Parathyroid adenoma (tissue), 2 donors: Measurements from ENCODE around the gene CEP120.
A peak's percentile ranks its signal among the peaks of the same experiment; 100 is the strongest.
"Not testable (repeated sequence)": the region's sequence is repeated elsewhere in the genome, so short reads cannot be mapped to it uniquely, and the experiment has no call there.

Experiments used
- H2AFZ ChIP-seq: fragments of 300-600 bp; sonication (generic); one replicate; pipeline ENCODE4 v1.7.0; 2017; ENCODE audit warnings: antibody characterized with exemption, mild to moderate bottlenecking
- H3K27ac ChIP-seq: fragments of 300-600 bp; sonication (generic); one replicate; pipeline ENCODE4 v1.7.0; 2017
- H3K27me3 ChIP-seq: fragments of 300-600 bp; sonication (generic); one replicate; pipeline ENCODE4 v1.7.0; 2017; ENCODE audit warnings: low read length; ENCODE audit not compliant: control insufficient read depth, insufficient read depth
- H3K36me3 ChIP-seq: fragments of 300-600 bp; sonication (generic); one replicate; pipeline ENCODE4 v1.7.0; 2017; ENCODE audit warnings: low read length; ENCODE audit not compliant: control insufficient read depth, insufficient read depth
- H3K4me1 ChIP-seq: fragments of 300-600 bp; sonication (generic); one replicate; pipeline ENCODE4 v1.7.0; 2017; ENCODE audit warnings: control low read depth
- H3K4me2 ChIP-seq: fragments of 300-600 bp; sonication (generic); one replicate; pipeline ENCODE4 v1.7.0; 2017; ENCODE audit warnings: low read length
- H3K4me3 ChIP-seq: fragments of 300-600 bp; sonication (generic); one replicate; pipeline ENCODE4 v1.7.0; 2017; ENCODE audit warnings: low read depth, low read length
- H3K79me2 ChIP-seq: fragments of 300-600 bp; sonication (generic); one replicate; pipeline ENCODE4 v1.7.0; 2017; ENCODE audit warnings: control low read depth
- H3K9ac ChIP-seq: fragments of 300-600 bp; sonication (generic); one replicate; pipeline ENCODE4 v1.7.0; 2017; ENCODE audit warnings: mild to moderate bottlenecking
- H3K9me3 ChIP-seq: fragments of 300-600 bp; sonication (generic); one replicate; pipeline ENCODE4 v1.7.0; 2017; ENCODE audit warnings: low read length; ENCODE audit not compliant: control insufficient read depth
- TF ChIP-seq, protein P1 (sequence below): fragments of 300-600 bp; sonication (generic); IDR thresholded peaks from one replicate; pipeline ENCODE4 v1.7.0; 2017; ENCODE audit warnings: antibody characterized with exemption, mild to moderate bottlenecking
- donor health status: primary hyperparathyroidism.

Gene CEP120

DNA sequence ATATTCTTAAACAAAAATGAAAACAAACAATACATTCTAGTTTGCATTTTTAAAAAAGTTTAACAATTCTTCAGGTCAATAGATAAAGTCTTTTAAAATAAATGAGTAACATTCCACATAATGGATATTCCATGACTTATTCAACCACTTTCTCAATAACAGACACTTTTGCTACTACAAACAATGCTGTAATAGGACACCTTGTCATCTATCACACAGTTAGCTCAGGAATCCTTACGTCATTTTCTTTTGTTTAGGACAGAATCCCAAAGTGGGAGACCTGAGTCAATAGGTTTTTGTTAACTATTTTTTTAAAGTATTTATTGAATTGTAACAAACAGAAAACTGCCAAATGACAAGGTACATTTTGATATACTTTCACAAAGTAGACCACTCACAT is 72.5 kb downstream of the CEP120 start:
- Histone ChIP-seq H3K27ac (no peak overlapping the region), H3K4me1 (no peaks in the 10 kb centered on the region)

DNA sequence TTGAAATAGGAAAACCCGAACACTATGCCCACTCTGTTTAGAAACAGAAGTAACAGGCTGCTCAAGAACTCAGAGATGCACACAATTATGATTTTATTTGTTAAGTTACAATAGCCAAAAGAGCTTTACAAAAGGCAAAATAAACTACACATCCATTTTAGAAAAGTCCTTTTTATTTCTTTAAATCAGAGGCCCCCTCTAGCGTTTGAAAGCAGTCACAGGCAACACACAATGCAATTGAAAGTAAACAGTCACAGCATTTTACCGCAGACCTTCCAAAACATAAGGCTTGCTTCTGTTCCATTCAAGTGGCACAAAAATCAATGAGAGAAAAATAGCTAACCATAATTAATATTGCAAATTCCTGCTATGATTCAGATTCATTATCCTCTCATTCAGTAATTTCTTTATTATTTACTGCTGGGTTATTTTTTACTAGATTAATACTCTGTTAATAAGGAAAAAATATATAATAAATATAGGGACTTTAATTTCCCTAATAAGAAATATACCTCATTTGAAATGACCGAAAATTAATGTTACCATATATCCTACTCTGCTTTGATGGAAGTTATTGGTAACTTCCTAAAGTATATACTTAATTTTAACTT is 78.3 kb downstream of the CEP120 start:
- Histone ChIP-seq H3K4me2 (no peak overlapping the region), H3K27ac (no peak overlapping the region), H2AFZ (no peak overlapping the region), H3K9me3 (no peaks in the 10 kb centered on the region), H3K9ac (no peak overlapping the region), H3K27me3 (no peaks in the 10 kb centered on the region), H3K4me1 (no peaks in the 10 kb centered on the region), H3K36me3 (no peaks in the 10 kb centered on the region), H3K79me2 (no peaks in the 10 kb centered on the region), H3K4me3 (no peak overlapping the region)
- TF ChIP-seq, protein P1, sequence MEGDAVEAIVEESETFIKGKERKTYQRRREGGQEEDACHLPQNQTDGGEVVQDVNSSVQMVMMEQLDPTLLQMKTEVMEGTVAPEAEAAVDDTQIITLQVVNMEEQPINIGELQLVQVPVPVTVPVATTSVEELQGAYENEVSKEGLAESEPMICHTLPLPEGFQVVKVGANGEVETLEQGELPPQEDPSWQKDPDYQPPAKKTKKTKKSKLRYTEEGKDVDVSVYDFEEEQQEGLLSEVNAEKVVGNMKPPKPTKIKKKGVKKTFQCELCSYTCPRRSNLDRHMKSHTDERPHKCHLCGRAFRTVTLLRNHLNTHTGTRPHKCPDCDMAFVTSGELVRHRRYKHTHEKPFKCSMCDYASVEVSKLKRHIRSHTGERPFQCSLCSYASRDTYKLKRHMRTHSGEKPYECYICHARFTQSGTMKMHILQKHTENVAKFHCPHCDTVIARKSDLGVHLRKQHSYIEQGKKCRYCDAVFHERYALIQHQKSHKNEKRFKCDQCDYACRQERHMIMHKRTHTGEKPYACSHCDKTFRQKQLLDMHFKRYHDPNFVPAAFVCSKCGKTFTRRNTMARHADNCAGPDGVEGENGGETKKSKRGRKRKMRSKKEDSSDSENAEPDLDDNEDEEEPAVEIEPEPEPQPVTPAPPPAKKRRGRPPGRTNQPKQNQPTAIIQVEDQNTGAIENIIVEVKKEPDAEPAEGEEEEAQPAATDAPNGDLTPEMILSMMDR, result peak; percentile 32

More for the DNA sequence above, 72.5 kb downstream of the CEP120 start:
- Histone ChIP-seq H3K9me3 (no peaks in the 10 kb centered on the region), H3K9ac (no peak overlapping the region), H3K27me3 (no peaks in the 10 kb centered on the region), H3K36me3 (no peaks in the 10 kb centered on the region), H3K4me2 (no peak overlapping the region), H2AFZ (no peak overlapping the region), H3K79me2 (no peaks in the 10 kb centered on the region), H3K4me3 (no peak overlapping the region)
- TF ChIP-seq, protein P1, result no peak

DNA sequence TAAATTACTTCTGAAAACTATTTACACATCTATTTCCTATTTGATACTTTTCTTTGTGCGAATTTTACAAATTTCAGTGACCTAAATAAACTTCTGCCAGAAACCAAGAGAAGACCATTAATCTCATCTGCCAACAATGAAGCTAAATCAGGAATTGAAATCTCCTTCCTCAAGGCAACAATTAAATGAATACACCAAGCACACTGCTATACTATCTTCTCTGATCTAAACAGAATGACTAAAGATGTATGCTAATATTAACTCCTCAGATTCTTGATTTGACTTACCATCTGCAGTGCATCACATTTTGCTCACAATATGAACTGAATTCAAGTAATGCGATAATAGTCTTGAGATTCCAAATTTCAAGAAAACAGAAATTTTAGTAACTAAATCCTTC is 82.3 kb downstream of the CEP120 start:
- Histone ChIP-seq H2AFZ (no peak overlapping the region), H3K9ac (no peak overlapping the region), H3K4me2 (no peak overlapping the region), H3K27ac (no peak overlapping the region), H3K9me3 (no peaks in the 10 kb centered on the region), H3K79me2 (no peaks in the 10 kb centered on the region), H3K4me3 (no peak overlapping the region), H3K4me1 (no peaks in the 10 kb centered on the region), H3K36me3 (no peaks in the 10 kb centered on the region), H3K27me3 (no peaks in the 10 kb centered on the region)
- TF ChIP-seq, protein P1, result no peak

DNA sequence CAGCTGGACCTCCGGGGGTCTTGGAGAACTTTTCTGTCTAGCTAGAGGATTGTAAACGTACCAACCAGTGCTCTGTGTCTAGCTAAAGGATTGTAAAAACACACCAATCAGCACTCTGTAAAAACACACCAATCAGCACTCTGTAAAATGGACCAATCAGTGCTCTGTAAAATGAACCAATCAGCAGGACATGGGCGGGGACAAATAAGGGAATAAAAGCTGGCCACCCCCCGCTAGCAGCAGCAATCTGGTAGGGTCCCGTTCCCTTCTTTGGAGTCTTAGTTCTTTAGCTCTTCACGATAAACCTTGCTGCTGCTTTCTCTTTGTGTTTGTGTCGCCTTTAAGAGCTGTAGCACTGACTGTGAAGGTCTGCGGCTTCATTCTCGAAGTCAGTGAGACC is 114.8 kb downstream of the CEP120 start:
- H3K36me3 ChIP-seq, H3K27me3 ChIP-seq, H3K9me3 ChIP-seq, H3K4me2 ChIP-seq, H3K4me3 ChIP-seq, H3K9ac ChIP-seq, H3K27ac ChIP-seq, H2AFZ ChIP-seq, H3K79me2 ChIP-seq, H3K4me1 ChIP-seq: not testable (repeated sequence)

DNA sequence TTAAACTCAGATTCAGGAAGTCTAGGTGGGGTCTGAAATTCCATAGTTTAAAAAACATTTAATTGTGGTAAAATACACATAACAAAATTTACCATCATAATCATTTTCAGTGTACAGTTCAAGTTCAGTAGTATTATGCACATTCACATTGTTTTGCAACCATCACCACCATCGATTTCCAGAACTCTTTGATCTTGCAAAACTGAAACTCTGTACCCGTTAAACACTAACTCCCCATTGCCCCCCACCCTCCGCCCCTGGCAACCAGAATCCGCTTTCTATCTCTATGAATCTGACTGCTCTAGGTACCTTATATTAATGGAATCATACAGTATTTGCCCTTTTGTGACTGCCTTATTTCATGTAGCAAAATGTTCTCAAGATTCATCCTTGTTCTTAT is 117.5 kb downstream of the CEP120 start:
- Histone ChIP-seq H3K36me3 (no peaks in the 10 kb centered on the region), H3K27ac (no peak overlapping the region), H3K4me2 (no peak overlapping the region), H3K27me3 (no peaks in the 10 kb centered on the region), H3K4me3 (no peak overlapping the region), H2AFZ (no peak overlapping the region), H3K9me3 (no peaks in the 10 kb centered on the region), H3K9ac (no peak overlapping the region), H3K4me1 (no peaks in the 10 kb centered on the region), H3K79me2 (no peaks in the 10 kb centered on the region)
- TF ChIP-seq, protein P1, result no peak
